ENCODE results near the gene FBXO31. TPM values are rescaled to one million over a fixed set of nuclear protein-coding genes. Genes with fewer than 3 reads are reported as not detected.
A peak's percentile ranks its signal among the peaks of the same experiment; 100 is the strongest.
"Not testable (repeated sequence)": the region's sequence is repeated elsewhere in the genome, so short reads cannot be mapped to it uniquely, and the experiment has no call there.

Gene FBXO31
- total and polyA plus RNA-seq, 10 of the 15 experiments (the other 5 are each of a cell fraction or from before 2014, with no cell fraction given), result 0.19 to 33.1 (median 10.3) TPM

GRCh38 chr16:87379312-87379752 is 4.2 kb downstream of the FBXO31 start:
- SMC1A ChIA-PET (ENCODE audit: uncharacterized antibody, unreplicated experiment); DNase-seq (ENCODE audit: low read depth, low spot score); ATAC-seq; H3K27me3 ChIP-seq (replicated peaks in 1 of 2; ENCODE audit: control insufficient read depth in 2 of 2, insufficient read depth in 2 of 2, low read length in 1 of 2); in situ Hi-C loops (cut with MboI); H3K9me3 ChIP-seq (replicated peaks; ENCODE audit: control insufficient read depth, insufficient read depth, low read length); H3K36me3 ChIP-seq (ENCODE audit: control insufficient read depth in 2 of 2, insufficient read depth in 2 of 2, low read length in 1 of 2); intact Hi-C loops (cut with micrococcal nuclease; ENCODE audit: unreplicated experiment); H4K20me1 ChIP-seq (ENCODE audit: control insufficient read depth, insufficient read depth); H2AFZ ChIP-seq (ENCODE audit: control insufficient read depth, low read depth, low read length); H3K9ac ChIP-seq (ENCODE audit: control insufficient read depth, insufficient read depth, low read length); H3K27ac ChIP-seq (ENCODE audit: control insufficient read depth, insufficient read depth); FAIRE-seq; BruUV-seq (replicated peaks); H3K4me3 ChIP-seq; H3K4me1 ChIP-seq (ENCODE audit: control insufficient read depth, insufficient read depth, low read length): not testable (repeated sequence)
- ChIA-PET POLR2A (interaction anchor here (0.6 kb wide), 1 partner anchor 63 kb away, joined by 4 read pairs; no protein-coding TSS in a partner anchor), RAD21 (ENCODE audit: unreplicated experiment) (interaction anchor here (0.6 kb wide), 1 partner anchor 121 kb away, joined by 4 read pairs; no protein-coding TSS in a partner anchor), CTCF (interaction anchor here (0.9 kb wide), 1 partner anchor 64 kb away, joined by 3 read pairs; no protein-coding TSS in a partner anchor)
- 97% methylated on average over 3 of the region's 3 CpGs for WGBS (ENCODE audit: insufficient coverage, insufficient replicate concordance, low lambda C conversion rate, missing lambda C conversion rate)
- peaks cover 64% of the 10 kb centered on the region for H3K79me2 ChIP-seq (ENCODE audit: control insufficient read depth, insufficient read depth, low read length)
- peak; percentile 60 for TF ChIP-seq NR2C1 (IDR thresholded peaks at IDR 0.05)
- TF ChIP-seq BHLHE40 (IDR thresholded peaks at IDR 0.05; ENCODE audit: borderline replicate concordance in 1 of 2, low read depth in 2 of 2, low read length in 1 of 2), result peak in 1 of 2 experiments; percentile 58; a peak in 2 of 4 replicates
- H3K4me2 ChIP-seq (ENCODE audit: control insufficient read depth, insufficient read depth), result peak overlapping the region; percentile 9; the same call in 1 of the 2 replicates

GRCh38 chr16:87376660-87377059 is 6.9 kb downstream of the FBXO31 start:
- FAIRE-seq, result no peak
- intact Hi-C loops (cut with micrococcal nuclease; ENCODE audit: unreplicated experiment) (no loop called here), in situ Hi-C loops (cut with MboI) (no loop called here)
- H3K4me1 ChIP-seq (ENCODE audit: control insufficient read depth, insufficient read depth, low read length), result peaks cover 10% of the 10 kb centered on the region
- H3K27me3 ChIP-seq (replicated peaks in 1 of 2; ENCODE audit: control insufficient read depth in 2 of 2, insufficient read depth in 2 of 2, low read length in 1 of 2), result no peaks in the 10 kb centered on the region
- H3K4me3 ChIP-seq, result no peak overlapping the region
- peaks cover 65% of the 10 kb centered on the region for H3K79me2 ChIP-seq (ENCODE audit: control insufficient read depth, insufficient read depth, low read length)
- POLR2A ChIA-PET, result interaction anchor here (1.3 kb wide), 1 partner anchor 12 kb away, joined by 4 read pairs; no protein-coding TSS in a partner anchor
- no peak overlapping the region for H3K9ac ChIP-seq (ENCODE audit: control insufficient read depth, insufficient read depth, low read length)
- no peak for DNase-seq (ENCODE audit: low read depth, low spot score)
- no peak overlapping the region for H2AFZ ChIP-seq (ENCODE audit: control insufficient read depth, low read depth, low read length)
- peaks cover 0 to 3% of the 10 kb centered on the region in 2 experiments; a peak in 1 of 4 replicates for H3K36me3 ChIP-seq (ENCODE audit: control insufficient read depth in 2 of 2, insufficient read depth in 2 of 2, low read length in 1 of 2)
- no peak for ATAC-seq
- H3K9me3 ChIP-seq (replicated peaks; ENCODE audit: control insufficient read depth, insufficient read depth, low read length), result no peaks in the 10 kb centered on the region
- BruUV-seq (replicated peaks), result no TSS peak
- RAD21 ChIA-PET (ENCODE audit: unreplicated experiment), result no interaction called here
- CTCF ChIA-PET, result interaction anchor here (1.9 kb wide), 1 partner anchor 17 kb away, joined by 7 read pairs; no protein-coding TSS in a partner anchor
- no peak overlapping the region for H3K4me2 ChIP-seq (ENCODE audit: control insufficient read depth, insufficient read depth)
- SMC1A ChIA-PET (ENCODE audit: uncharacterized antibody, unreplicated experiment), result no interaction called here
- no peak overlapping the region for H3K27ac ChIP-seq (ENCODE audit: control insufficient read depth, insufficient read depth)
- H4K20me1 ChIP-seq (ENCODE audit: control insufficient read depth, insufficient read depth), result no peaks in the 10 kb centered on the region
- WGBS (ENCODE audit: insufficient coverage, insufficient replicate concordance, low lambda C conversion rate, missing lambda C conversion rate), result 91% methylated on average over 6 of the region's 6 CpGs
- TF ChIP-seq ATF2 (IDR thresholded peaks at IDR 0.05; ENCODE audit: low read length), result no peak
- no peak for TF ChIP-seq MTA2 (IDR thresholded peaks at IDR 0.05; ENCODE audit: low read depth)
- TF ChIP-seq PBX3 (IDR thresholded peaks at IDR 0.05; ENCODE audit: insufficient replicate concordance, low read depth, low read length), result no peak
- TF ChIP-seq NKRF (conservative IDR thresholded peaks at IDR 0.05), result no peak
- TF ChIP-seq BCL11A (IDR thresholded peaks at IDR 0.05; ENCODE audit: low read depth, low read length), result no peak
- no peak for TF ChIP-seq NFYB (IDR thresholded peaks at IDR 0.05; ENCODE audit: insufficient read depth, low read depth, low read length)
- no peak for TF ChIP-seq FOXK2 (IDR thresholded peaks at IDR 0.05)
